Activated naive CD4-positive, alpha-beta T cell treated with anti-CD3 and anti-CD28 coated beads for 36 hours (primary cell): ENCODE results near the gene PTBP3. TPM values are rescaled to one million over a fixed set of nuclear protein-coding genes. Genes with fewer than 3 reads are reported as not detected.

ENCODE experiments used
- CTCF ChIA-PET: fragments of 350-600 bp; sonication (Branson Sonifier 250); formaldehyde crosslinking; loops from one replicate; lab custom pipeline; 2021; ENCODE audit warnings: antibody characterized with exemption; lab: Charles Lee
- DNase-seq: peaks from one replicate; pipeline ENCODE4 v3.0.0-alpha.2; 2020
- H3K27ac Mint-ChIP-seq: one replicate; pipeline ENCODE4 v1.8.0; 2021; ENCODE audit warnings: mild to moderate bottlenecking, mixed read lengths
- H3K27me3 Mint-ChIP-seq: one replicate; pipeline ENCODE4 v1.8.0; 2021; ENCODE audit warnings: low read depth, mixed read lengths
- H3K36me3 Mint-ChIP-seq: one replicate; pipeline ENCODE4 v1.8.0; 2021; ENCODE audit warnings: low read depth, mixed read lengths
- H3K4me1 Mint-ChIP-seq: one replicate; pipeline ENCODE4 v1.8.0; 2021; ENCODE audit warnings: low read depth, mixed read lengths
- H3K4me3 Mint-ChIP-seq: one replicate; pipeline ENCODE4 v1.8.0; 2021; ENCODE audit warnings: mild to moderate bottlenecking, moderate library complexity, mixed read lengths
- H3K9me3 Mint-ChIP-seq: one replicate; pipeline ENCODE4 v1.8.0; 2021; ENCODE audit warnings: mixed read lengths
- intact Hi-C: fragments of 100-400 bp; cut with micrococcal nuclease; formaldehyde crosslinking; loops from one replicate; pipeline ENCODE4 v1.15.1; 2023
- total RNA-seq, 2 experiments: library from RNA; stranded (reverse); gene quantifications; one replicate each; pipeline ENCODE4 v1.2.3, GENCODE V29; 2021

PTBP3 gene
- total RNA-seq, 2 experiments from 2014 or later = 87.8 to 92.6 TPM

GRCh38 chr9:112332674-112332976 is 794 bp downstream of the PTBP3 start:
- Mint-ChIP-seq H3K9me3 (no peaks in the 10 kb centered on the region), H3K27ac (peak overlapping the region; percentile 89), H3K4me3 (peak overlapping the region; percentile 86), H3K27me3 (no peaks in the 10 kb centered on the region), H3K36me3 (no peaks in the 10 kb centered on the region), H3K4me1 (peaks cover 33% of the 10 kb centered on the region)
- DNase-seq = no peak
- CTCF ChIA-PET = interaction anchor here (1.0 to 2.0 kb wide), 4 partner anchors 12 to 418 kb away, joined by 3 to 7 read pairs (median 4); no protein-coding TSS in a partner anchor
- intact Hi-C loops = loop anchor here (1.0 to 5.0 kb wide), 8 partner anchors 84 to 890 kb away; partner anchors contain the start of genes DNAJC25, FKBP15, KIAA1958 and PTGR1

DNA sequence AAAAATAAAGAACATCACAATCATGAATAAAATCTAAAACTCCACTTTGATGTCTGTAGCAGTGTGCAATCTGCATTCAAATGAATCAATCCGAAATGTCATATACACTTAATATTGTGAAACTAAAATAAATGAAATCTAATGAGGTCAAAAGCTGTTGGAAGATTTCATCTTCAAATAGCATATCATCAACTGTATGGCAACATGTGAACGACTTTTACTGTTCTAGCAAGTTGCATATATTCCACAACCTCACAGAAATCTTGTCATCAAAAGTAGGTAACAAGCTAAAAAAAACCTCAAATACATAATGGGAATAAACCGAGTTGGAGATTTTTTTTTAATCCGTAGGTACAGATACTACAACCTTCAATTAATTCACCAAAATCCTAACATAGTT is 1.2 kb downstream of the PTBP3 start:
- H3K27ac Mint-ChIP-seq = peak overlapping the region; percentile 89
- H3K27me3 Mint-ChIP-seq = no peaks in the 10 kb centered on the region
- CTCF ChIA-PET = interaction anchor here (1.0 to 2.0 kb wide), 4 partner anchors 12 to 417 kb away, joined by 3 to 7 read pairs (median 4); no protein-coding TSS in a partner anchor
- H3K4me3 Mint-ChIP-seq = peak overlapping the region; percentile 86
- no peak for DNase-seq
- H3K9me3 Mint-ChIP-seq = no peaks in the 10 kb centered on the region
- peaks cover 37% of the 10 kb centered on the region for H3K4me1 Mint-ChIP-seq
- intact Hi-C loops = loop anchor here (1.0 to 5.0 kb wide), 8 partner anchors 83 to 890 kb away; partner anchors contain the start of genes DNAJC25, FKBP15, KIAA1958 and PTGR1
- no peaks in the 10 kb centered on the region for H3K36me3 Mint-ChIP-seq

DNA sequence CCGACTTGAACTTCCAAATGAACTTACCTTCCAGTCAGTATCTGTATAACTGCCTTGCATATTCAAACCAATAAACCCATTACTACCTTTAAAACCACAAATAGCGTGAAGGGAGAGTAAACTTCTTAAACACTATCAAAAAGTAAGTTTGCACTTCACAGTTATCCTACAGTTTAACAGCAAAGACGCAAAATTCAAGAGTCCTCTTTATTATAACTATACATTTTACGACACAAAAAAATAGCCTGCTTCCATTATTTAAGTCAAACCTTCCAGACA is 1.8 kb downstream of the PTBP3 start:
- peaks cover 41% of the 10 kb centered on the region for H3K4me1 Mint-ChIP-seq
- no peaks in the 10 kb centered on the region for H3K27me3 Mint-ChIP-seq
- intact Hi-C loops = loop anchor here (1.0 to 5.0 kb wide), 7 partner anchors 14 to 891 kb away; partner anchors contain the start of genes FKBP15, KIAA1958, PTGR1 and SLC31A1

GRCh38 chr9:112328545-112328944 is 4.9 kb downstream of the PTBP3 start:
- Mint-ChIP-seq H3K27ac (no peak overlapping the region), H3K9me3 (peaks cover 9% of the 10 kb centered on the region), H3K36me3 (peaks cover 17% of the 10 kb centered on the region), H3K4me1 (peaks cover 53% of the 10 kb centered on the region), H3K27me3 (no peaks in the 10 kb centered on the region), H3K4me3 (no peak overlapping the region)
- intact Hi-C loops = no loop called here
- CTCF ChIA-PET = interaction anchor here (0.6 to 2.3 kb wide), 4 partner anchors 36 to 231 kb away, joined by 3 to 11 read pairs (median 4); no protein-coding TSS in a partner anchor
- DNase-seq = no peak

More for the DNA sequence above, 1.8 kb downstream of the PTBP3 start:
- H3K4me3 Mint-ChIP-seq = peak overlapping the region; percentile 86
- DNase-seq = no peak
- H3K9me3 Mint-ChIP-seq = no peaks in the 10 kb centered on the region
- CTCF ChIA-PET = interaction anchor here (1.0 to 2.0 kb wide), 3 partner anchors 11 to 417 kb away, joined by 3 to 7 read pairs (median 5); no protein-coding TSS in a partner anchor
- H3K27ac Mint-ChIP-seq = no peak overlapping the region
- no peaks in the 10 kb centered on the region for H3K36me3 Mint-ChIP-seq

DNA sequence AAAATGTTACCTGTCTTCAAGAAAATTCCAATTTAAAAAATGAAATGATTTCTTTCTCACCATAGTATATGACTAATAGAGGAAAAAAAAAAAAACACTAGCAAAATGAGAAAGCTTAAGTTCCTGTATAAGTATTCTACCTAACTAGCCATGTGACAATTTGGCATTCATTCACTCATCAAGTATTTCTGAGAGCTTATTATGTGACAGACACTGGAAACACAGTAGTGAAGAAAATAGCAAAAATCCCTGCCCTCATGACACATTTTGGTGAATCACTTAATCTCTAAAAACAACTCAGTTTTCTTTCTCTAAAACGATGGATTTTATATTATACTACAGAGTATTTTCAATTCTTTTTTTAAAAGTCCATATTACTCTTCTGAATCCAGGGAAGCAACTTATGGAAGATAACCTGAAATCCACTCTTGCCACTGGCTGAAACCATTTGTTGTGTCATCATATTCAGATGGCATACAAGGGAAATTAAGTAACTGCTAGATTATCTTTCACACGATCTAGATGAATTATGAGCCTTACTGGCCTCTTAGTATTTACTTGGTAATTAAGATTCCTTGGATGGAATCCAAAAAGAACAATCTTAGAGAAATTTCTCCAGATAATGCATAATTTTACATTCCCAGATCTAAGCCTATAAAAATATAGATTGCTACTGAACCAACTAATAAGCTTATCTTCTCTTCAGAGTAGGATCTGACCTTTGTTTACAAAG is 5.5 kb downstream of the PTBP3 start:
- H3K4me3 Mint-ChIP-seq = no peak overlapping the region
- H3K9me3 Mint-ChIP-seq = peaks cover 12% of the 10 kb centered on the region
- H3K36me3 Mint-ChIP-seq = peaks cover 22% of the 10 kb centered on the region
- CTCF ChIA-PET = interaction anchor here (0.7 to 1.3 kb wide), 6 partner anchors 32 to 586 kb away, joined by 3 to 6 read pairs (median 3); no protein-coding TSS in a partner anchor
- peaks cover 59% of the 10 kb centered on the region for H3K4me1 Mint-ChIP-seq
- DNase-seq = no peak
- no peaks in the 10 kb centered on the region for H3K27me3 Mint-ChIP-seq
- intact Hi-C loops = loop anchor here (1.0 to 2.0 kb wide), 2 partner anchors 11 to 47 kb away; no protein-coding TSS in a partner anchor
- H3K27ac Mint-ChIP-seq = peak overlapping the region; percentile 50

DNA sequence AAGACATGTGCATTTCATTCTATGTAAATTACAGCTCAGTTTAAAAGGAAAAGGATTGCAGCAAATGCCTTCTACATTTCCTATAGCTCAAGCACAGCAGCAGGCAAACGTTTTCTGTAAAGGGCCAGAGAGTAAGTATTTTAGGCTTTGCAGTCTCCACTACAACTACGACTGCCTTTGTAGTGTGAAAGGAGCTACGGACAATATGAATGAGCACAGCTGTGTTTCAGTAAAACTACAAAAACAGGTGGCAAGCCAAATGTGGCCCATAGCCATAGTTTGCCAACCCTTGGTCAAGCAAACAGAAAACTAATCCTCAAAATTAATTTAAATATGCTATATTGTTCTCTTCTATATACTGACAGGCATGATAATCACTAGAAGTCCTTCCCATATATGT is 7.2 kb downstream of the PTBP3 start:
- no peak for DNase-seq
- intact Hi-C loops = loop anchor here (2.0 kb wide), 1 partner anchor 45 kb away; no protein-coding TSS in a partner anchor
- Mint-ChIP-seq H3K27ac (no peak overlapping the region), H3K36me3 (peaks cover 26% of the 10 kb centered on the region), H3K27me3 (no peaks in the 10 kb centered on the region), H3K9me3 (peaks cover 12% of the 10 kb centered on the region), H3K4me3 (no peak overlapping the region), H3K4me1 (peaks cover 65% of the 10 kb centered on the region)
- CTCF ChIA-PET = interaction anchor here (0.6 to 1.0 kb wide), 3 partner anchors 10 to 50 kb away, joined by 3 read pairs; no protein-coding TSS in a partner anchor

- CTCF ChIA-PET = interaction anchor here (0.6 to 0.7 kb wide), 2 partner anchors 9 to 1723 kb away, joined by 3 read pairs; no protein-coding TSS in a partner anchor
- peaks cover 12% of the 10 kb centered on the region for H3K9me3 Mint-ChIP-seq
- intact Hi-C loops = no loop called here
- no peak overlapping the region for H3K4me3 Mint-ChIP-seq
- H3K36me3 Mint-ChIP-seq = peaks cover 28% of the 10 kb centered on the region
- no peak for DNase-seq
- no peak overlapping the region for H3K27ac Mint-ChIP-seq
- peaks cover 64% of the 10 kb centered on the region for H3K4me1 Mint-ChIP-seq
- no peaks in the 10 kb centered on the region for H3K27me3 Mint-ChIP-seq
Observed at GRCh38 chr9:112325600-112325999, 7.8 kb downstream of the PTBP3 start.

- no peak for DNase-seq
- intact Hi-C loops = no loop called here
- peaks cover 29% of the 10 kb centered on the region for H3K36me3 Mint-ChIP-seq
- H3K9me3 Mint-ChIP-seq = peaks cover 12% of the 10 kb centered on the region
- no peak overlapping the region for H3K27ac Mint-ChIP-seq
- H3K27me3 Mint-ChIP-seq = no peaks in the 10 kb centered on the region
- CTCF ChIA-PET = interaction anchor here (0.6 kb wide), 1 partner anchor 1722 kb away, joined by 3 read pairs; no protein-coding TSS in a partner anchor
- H3K4me1 Mint-ChIP-seq = peaks cover 64% of the 10 kb centered on the region
- no peak overlapping the region for H3K4me3 Mint-ChIP-seq
Observed at GRCh38 chr9:112325127-112325526, 8.3 kb downstream of the PTBP3 start.

DNA sequence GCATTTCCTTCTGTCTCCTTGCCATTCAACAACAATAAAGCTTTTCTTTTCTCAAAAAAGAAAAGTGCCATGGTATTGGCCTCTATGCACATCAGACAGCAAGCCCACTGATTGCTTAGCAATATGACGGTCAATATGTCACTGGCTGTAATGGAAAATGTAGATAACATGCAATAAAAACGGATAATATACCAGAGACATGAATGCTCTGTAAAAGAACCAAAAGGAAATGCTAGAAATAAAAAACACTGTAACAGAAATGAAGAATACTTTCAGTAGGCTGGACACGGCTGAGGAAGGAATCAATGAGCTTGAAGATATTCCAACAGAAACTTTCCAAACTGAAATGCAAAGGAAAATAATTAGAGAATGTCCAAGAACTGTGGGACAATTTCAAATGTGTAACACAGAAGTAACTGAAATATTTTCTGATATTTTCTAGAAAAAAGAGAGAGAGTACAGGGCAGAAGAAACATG is 10.0 kb downstream of the PTBP3 start:
- H3K27ac Mint-ChIP-seq = no peak overlapping the region
- CTCF ChIA-PET = no interaction called here

DNA sequence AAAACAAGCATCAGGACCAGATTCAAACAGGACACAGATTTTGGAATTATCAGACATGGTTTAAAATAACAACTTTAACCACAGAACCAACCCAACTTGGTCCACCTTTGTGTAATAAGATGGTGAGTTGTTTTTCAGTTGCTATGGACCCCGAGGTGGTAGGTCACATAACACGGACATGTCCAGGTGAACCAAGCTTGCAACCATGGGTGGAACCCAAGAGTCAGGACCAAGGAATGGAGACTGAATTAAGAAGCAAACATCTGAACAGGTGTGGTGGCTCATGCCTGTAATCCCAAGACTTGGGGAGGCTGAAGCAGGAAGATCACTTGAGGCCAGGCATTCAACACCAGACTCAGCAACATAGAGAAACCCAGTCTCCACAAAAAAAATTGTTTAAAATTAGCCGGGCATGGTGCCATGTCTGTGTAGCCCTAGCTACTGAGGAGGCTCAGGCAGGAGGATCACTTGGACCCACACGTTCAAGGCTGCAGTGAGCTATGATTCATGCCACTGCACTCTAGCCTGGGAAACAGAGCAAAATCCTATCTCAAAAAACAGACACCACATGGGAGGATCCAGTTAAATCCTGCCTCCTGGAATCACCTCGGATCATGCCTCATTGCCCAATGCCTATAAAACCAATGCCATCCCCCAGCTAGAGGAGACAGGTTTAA is 10.6 kb downstream of the PTBP3 start:
- CTCF ChIA-PET = interaction anchor here (0.6 kb wide), 1 partner anchor 16 kb away, joined by 3 read pairs; no protein-coding TSS in a partner anchor
- intact Hi-C loops = no loop called here
- peaks cover 29% of the 10 kb centered on the region for H3K36me3 Mint-ChIP-seq
- no peak overlapping the region for H3K4me3 Mint-ChIP-seq
- no peaks in the 10 kb centered on the region for H3K27me3 Mint-ChIP-seq
- H3K4me1 Mint-ChIP-seq = peaks cover 63% of the 10 kb centered on the region
- H3K27ac Mint-ChIP-seq = no peak overlapping the region
- DNase-seq = no peak
- H3K9me3 Mint-ChIP-seq = peaks cover 12% of the 10 kb centered on the region

More for the DNA sequence above, 10.0 kb downstream of the PTBP3 start:
- Mint-ChIP-seq H3K27me3 (no peaks in the 10 kb centered on the region), H3K9me3 (peaks cover 12% of the 10 kb centered on the region), H3K36me3 (peaks cover 29% of the 10 kb centered on the region), H3K4me3 (no peak overlapping the region), H3K4me1 (peaks cover 63% of the 10 kb centered on the region)
- intact Hi-C loops = no loop called here
- no peak for DNase-seq

- CTCF ChIA-PET = interaction anchor here (0.6 to 0.9 kb wide), 3 partner anchors 10 to 218 kb away, joined by 3 read pairs; no protein-coding TSS in a partner anchor
- Mint-ChIP-seq H3K36me3 (peaks cover 5% of the 10 kb centered on the region), H3K27me3 (no peaks in the 10 kb centered on the region), H3K4me3 (no peak overlapping the region), H3K4me1 (peaks cover 67% of the 10 kb centered on the region), H3K9me3 (no peaks in the 10 kb centered on the region), H3K27ac (no peak overlapping the region)
- DNase-seq = no peak
- intact Hi-C loops = no loop called here
Observed at GRCh38 chr9:112316258-112316943, 17.0 kb downstream of the PTBP3 start.
